NCI-H2196 treated with DMSO at 0.1 percent for 48 hours (cell line): ENCODE data around the gene PROZ.

ENCODE experiments used
- DNase-seq: peaks from one replicate; lab custom pipeline; 2025; ENCODE audit not compliant: unreplicated experiment; lab: John Stamatoyannopoulos, UW

Gene PROZ

DNA sequence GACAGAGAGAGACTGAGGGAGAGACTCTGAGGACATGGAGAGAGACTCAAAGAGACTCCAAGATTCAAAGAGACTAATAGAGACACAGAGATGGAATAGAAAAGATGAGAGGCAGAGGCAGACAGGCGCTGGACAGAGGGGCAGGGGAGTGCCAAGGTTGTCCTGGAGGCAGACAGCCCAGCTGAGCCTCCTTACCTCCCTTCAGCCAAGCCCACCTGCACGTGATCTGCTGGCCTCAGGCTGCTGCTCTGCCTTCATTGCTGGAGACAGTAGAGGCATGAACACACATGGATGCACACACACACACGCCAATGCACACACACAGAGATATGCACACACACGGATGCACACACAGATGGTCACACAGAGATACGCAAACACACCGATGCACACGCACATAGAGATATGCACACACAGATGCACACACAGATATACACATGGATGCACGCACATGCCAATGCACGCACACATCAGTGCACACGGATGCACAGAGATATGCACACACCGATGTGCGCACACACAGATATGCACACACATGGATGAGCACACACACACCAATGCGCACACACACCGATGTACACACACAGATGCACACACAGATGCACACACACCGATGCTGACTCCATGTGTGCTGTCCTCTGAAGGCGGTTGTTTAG, 39.2 kb upstream of the PROZ start:
- no peak for DNase-seq

DNA sequence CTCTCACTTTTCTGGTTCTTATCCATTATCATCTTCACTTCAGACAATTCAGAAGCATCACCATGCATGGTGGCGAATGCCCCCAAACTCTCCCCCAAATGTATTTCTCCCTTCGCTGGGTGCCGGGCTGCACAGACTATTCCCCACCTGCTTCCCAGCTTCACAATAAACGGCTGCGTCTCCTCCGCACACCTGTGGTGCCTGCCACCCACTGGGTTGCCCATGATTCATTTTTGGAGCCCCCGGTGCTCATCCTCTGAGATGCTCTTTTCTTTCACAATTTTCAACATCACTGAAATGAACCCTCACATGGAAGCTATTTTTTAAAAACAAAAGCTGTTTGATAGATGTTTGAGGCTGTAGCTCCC, 38.6 kb upstream of the PROZ start:
- DNase-seq: no peak

DNA sequence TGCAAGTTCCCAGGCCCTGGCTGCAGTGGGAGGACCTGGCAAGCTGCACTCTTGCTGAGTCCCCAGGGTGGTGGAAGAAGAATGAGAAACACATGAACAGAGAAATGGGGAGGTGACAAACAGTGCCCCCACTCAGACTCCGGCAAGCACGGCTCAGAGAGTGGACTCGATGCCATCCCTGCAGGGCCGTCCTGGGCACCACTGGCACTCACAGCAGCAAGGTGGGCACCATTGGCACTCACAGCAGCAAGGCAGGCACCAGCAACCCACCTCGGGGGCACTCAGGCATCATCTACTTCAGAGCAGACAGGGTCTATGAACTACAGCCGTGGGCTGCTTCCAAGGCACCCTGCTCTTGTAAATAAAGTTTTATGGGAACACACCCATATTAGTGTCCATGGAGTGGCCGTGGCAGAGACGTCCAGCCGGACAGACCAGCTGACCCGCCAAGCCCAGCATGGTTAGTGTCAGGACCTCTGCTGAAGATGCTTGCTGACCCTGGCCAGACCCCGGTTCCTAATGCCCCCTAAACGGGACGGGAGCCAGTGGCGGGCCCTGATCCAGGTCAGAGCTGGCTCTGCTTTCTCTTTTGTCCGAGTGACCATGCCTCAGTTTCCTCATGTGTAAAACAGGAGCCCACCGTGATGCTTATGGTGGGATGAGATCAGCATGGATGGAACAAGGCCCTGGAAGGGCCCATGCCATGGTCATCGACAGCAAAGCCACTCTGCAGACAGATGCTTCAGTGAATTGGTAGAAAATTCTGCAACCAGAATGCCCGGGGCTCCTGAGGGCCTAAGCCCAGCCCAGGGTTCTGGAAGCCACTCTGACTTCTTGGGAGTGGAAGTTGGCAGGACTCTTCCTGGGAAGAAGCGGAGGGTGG, 37.9 kb upstream of the PROZ start:
- DNase-seq: no peak

DNA sequence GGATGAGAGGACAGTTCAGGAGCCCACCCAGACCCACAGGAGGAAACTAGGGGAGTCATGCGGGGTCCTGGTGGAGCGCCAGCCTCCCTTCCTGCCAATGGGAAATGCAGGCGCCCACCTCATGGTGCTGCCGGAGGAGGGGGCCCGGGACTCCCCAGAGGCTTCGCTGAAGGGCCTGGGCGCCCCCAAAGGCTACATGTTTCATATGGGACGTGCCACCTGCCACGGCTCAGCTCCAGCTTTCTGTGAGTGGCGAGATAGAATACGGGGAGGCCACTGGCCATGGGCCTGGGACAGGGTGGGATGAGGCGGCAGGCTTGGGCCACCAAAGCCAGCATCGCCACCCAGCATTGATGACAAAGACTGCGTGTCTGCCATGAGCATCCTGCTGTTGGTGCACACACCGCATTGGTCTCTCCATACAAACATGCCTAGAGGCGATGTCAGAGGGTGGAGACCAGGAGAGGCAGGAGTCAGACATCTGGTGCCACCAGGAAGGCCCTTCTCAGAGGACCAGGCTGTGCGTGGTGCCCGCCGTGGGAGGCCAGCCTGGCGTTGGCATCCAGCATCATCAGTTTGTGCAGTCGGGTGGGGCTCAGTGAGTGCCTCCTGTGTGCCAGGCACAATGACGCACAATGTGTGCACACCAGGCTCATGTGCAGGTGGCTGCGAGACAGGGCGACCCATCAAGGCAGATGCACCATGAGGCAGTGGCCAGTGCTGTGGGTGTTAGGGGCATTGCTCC, 37.1 kb upstream of the PROZ start:
- no peak for DNase-seq

DNA sequence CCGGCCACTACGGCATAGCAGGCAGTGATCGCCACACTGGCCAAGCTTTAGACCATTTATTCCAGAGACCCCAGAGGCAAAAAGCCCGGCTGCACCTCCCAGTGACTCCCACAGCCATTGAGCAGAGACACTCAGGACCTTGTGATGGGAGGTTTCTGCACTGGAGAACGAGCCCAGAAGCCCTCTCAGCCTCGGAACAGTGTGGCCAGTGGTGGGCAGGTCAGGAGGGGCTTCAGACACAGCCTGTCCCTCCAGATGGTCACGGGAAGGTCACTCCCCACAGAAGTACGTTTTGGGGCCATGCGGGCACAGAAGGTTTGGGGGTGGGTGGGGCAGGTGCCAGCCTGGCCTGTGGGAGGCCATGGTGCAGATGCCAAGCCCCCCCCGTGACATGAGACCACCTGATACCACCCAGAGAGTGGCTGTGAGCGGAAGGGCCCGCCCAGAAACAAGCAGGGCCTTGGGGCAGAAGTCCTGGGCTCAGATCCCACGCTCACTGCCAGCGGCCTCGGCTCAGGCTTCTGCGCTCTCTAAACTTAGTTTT, 36.4 kb upstream of the PROZ start:
- DNase-seq: no peak

DNA sequence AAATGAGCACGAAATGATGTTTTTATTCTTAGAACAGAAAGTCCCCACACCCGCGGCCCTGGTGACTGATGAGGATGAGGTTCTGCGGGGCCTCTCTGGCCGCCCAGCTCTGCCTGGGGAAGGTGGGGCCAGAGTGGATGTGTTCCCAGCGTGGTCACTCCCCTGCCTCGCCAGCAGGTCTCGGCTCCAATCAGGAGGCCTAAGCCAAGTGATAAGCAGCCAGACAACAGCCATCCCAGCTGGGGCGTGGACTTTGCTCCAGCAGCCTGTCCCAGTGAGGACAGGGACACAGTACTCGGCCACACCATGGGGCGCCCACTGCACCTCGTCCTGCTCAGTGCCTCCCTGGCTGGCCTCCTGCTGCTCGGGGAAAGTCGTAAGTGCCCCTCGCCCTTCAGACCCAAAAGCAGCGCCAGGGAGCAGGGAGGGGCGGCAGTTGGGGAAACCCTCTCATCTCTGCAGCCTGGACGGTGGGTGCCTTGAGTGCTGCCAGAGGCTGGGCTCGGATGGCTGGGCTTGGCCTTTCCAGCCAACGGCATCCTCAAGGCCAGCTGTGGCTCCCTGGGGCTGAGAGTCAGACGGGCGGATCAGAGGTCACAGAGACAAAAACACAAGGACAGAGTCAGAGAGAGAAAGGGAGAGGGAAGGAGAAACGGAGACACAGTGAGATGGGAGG, 35.8 kb upstream of the PROZ start, which contains the start of gene F10:
Gene F10, plus strand, starts transcription at position 250 of the 676 bp plus-strand sequence. Its CDS starts 57 bp downstream, at position 307.
- no peak for DNase-seq

DNA sequence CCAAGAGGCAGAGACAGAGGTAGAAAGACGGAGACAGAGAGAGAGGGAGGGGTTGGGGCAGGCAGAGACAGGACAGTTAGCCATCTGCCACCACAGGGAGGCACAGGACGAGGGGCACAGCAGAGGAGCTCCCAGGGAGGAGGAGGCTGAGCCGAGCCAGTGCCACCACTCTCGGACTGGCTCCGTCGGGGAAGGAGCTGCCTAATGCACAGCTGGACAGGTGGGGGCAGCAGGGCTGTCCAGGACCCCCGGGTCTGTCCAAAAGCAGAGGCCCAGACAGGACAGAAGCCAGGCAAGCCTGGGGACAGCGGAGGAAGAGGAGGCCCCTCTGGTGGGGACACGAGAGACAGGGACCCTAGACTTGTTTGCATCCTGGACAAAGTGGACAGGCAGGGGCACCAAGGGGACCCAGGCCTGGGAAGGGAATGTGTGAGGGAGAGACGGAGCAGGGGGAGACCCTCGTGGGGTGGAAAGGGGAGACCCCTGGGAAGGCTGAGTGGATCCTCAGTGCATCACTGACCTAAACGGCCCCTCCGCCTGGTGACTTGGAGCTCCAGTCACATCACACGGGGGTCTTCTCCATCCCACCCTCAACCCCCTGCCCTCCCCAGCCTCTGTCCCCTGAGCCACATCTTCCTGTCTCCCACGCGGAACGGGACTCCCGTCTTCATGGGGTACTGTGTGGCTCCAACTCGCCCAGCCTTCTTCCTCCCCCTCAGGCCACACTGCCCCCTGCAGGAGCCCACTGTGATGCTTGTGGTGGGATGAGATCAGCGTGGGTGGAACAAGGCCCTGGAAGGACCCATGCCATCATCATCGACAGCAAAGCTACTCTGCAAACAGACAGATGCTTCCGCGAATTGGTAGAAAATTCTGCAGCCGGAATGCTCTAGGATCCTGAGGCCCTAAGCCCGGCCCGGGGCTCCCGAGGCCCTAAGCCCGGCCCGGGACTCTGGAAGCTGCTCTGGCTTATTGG, 34.9 kb upstream of the PROZ start:
- no peak for DNase-seq

DNA sequence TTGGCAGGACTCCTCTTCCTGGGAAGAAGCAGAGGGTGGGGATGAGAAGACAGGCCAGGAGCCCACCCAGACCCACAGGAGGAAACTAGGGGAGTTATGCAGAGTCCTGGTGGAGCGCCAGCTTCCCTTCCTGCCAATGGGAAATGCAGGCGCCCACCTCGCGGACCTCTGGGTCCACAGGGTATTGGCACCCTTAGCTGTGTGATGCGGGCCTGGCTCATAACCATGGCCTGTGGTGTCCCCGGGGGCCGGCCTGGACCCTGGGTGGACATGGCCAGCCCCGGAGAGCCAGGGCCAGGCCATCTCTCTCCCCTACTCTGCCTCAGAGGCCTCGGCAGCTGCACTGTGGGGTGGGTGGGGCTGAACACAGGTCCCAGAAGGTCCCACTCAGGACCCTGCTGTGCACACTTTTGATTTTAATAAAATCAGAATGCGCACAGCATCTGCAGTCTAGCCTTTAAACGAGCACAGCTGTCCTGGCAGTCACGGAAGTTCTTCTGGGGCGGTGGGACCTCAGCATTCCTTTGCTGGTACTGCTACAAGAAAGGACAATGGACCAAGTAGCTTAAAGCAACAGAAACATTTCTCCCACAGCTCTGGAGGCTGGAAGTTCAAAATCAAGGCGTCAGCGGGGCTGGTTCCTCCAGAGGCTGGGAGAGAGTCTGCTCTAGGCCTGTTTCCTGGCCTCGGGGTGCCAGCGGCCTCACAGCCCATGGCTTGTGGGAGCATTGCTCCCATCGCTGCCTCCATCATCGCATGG, 34.1 kb upstream of the PROZ start:
- no peak for DNase-seq

DNA sequence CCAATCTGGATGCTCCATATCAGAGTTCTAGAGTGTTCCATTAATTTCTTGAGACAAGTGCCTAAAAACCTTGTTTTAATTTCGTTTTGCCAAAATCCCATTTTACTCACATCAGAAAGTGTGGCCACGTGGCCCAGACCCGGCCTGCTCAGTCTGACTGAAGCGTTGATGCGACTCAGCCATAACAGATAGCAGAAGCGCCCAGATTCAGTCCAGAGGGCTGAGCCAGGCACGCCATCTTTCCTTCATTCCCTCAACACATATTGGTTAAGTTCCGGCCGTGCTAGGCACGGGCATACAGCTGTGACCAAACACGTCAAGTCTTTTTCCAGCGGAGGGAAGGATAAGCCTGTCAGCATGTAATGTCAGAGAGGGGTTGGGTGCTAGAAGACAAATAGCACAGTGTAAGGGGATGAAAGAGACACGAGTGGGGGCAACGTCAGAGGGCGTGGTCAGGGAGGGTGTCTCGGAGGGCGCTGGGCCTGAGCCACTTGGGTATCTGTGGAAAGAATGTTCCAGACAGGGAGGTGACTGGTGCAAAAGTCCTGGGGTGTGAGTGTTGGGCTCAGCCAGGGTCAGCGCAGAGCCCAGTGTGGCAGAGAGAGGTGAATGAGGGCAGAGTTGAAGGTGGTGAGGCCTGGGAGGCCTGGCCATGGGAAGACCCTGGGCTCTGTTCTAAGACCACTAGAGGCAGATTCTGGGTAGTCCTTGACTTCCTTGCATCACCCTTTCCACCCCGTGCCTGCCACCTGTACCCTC, 32.8 kb upstream of the PROZ start:
- DNase-seq: no peak

DNA sequence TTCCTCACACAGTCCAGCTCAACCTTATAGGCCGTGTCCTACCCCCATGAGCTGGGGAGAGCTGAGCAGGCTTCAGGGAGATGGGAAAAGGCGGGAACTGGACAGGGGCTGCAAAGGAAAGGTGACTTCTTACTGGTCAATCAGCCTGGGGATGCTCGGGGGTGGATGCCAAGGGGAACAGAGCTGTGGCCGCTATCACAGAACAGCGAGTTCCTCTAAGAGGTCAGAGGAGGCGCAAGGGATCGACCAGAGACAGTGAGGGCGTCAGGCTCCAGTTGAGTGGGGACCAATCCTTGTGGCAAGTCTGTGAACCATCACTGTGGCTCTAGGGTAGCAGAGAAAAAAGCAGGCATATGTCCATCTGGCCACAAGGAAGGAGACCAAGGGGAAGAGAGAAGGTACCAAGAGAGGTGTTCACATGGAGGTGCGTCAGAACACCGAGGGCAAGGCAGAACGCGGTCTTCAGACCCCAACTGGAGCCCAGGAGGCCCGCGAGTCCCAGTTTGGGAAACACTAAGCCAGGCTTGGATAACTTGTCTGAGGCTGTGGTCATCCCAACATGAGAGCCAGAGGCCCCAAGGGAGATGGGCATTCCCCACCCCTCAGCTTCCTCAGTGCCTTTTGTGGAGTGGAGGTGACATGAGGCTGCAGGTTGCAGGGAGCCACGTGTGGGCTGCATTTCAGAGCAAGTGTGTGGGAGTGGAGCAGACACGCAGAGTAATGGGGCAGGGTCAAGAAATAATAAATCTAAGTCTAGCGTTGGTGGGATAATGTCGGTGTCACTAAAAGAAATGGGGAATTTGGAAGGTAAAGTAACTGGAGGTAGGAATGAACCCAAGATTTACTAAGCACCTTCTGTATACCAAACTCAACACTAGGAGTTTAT, 31.9 kb upstream of the PROZ start:
- no peak for DNase-seq

DNA sequence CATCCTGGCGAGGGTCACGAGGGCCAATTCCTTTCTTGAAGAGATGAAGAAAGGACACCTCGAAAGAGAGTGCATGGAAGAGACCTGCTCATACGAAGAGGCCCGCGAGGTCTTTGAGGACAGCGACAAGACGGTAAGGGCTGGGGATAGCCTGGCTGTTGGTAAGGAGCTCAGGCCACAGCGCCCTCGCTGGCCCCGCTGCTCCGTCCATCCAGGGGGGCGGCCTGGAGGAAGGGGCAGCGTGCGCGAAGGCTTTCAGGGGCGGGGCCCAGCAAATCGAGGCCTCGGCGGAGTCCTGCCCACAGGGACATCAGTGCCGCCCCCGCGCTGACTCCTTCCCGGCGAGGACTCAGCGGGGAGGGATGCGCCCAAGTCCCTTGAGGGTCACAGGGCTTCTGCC, 29.0 kb upstream of the PROZ start:
- no peak for DNase-seq

DNA sequence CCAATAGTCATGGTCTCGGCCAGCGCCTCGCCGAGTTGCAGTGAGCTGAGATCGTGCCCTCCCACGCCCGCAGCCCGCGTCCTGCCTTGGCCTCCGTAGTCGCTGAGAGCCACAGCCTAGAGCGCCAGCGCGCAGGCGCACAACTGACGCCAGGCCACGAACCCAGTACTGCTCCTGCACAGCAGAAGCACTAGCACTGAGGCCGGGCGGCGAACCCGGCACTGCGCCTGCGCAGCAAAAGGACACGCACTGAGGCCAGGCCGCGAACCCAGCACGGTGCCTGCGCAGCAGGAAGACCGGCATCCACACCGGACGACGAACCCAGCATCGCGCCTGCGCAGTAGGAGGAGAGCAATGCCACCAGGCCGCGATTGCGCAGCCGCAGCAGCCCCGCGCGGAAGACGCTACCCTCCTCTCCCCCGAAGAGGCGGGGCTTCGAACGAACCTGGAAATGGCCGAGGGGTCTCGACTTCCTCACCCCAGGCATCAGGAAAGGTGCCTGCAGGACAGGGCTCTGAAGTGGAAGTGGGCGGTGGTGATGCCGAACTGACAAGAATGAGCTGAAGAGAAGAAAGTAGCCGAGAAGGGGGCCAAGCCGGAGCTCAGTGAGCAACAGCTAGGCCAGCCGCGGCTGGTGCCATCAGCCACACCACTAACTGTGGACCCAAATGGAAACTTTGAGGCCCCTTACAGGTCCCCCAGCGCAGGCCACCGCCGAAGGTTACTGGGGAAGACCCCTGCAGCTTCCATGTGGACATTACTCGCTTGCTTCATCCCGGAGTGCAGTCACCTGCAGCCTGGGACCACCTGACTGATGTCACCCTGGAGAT, 28.3 kb upstream of the PROZ start:
- no peak for DNase-seq

DNA sequence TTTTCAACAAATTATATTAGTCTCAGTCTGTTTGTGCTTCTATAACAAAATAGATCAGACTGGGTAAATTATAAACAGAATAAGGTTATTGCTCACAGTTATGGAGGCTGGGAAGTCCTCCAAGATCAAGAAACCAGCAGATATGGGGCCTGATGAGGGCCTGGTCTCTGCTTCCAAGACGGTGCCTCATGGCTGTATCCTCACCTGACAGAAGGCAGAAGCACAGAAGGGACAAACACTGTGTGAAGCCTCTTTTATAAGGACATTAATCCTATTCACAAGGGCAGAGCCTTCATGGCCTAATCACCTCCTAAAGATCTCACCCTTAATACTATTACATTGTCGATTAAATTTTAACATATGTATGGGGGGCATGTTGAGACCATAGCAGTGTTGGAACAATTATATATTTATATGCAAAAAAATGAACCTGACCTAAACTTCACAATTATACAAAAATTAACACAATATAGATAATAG, 23.1 kb upstream of the PROZ start:
- no peak for DNase-seq

DNA sequence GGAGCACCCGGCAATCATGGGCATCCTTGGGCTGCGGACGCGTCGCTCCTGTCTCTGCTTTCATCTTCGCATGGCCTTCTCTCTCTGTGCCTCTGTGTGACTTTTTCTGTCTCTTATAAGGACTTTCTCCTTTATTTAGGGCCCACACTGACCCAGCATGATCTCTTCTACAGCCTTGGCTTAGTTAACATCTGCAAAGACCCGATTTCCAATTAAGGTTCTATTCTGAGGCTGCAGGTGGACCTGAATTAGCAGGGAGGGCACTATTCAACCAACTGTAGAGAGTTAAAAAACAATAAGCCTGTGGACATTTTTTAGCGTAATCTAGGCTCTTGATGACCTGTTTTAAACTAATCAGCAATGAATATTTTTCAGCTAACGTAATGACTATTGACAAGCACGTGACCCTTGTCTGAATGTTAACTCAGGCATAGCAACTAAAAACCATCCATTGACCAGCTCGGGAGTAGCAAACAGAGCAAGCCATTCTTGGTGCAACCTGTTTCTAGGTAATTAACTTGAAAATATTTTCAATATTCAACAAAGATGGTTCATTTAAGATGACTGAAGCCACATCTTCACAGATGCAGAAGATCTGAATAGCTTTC, 20.7 kb upstream of the PROZ start:
- DNase-seq: no peak

DNA sequence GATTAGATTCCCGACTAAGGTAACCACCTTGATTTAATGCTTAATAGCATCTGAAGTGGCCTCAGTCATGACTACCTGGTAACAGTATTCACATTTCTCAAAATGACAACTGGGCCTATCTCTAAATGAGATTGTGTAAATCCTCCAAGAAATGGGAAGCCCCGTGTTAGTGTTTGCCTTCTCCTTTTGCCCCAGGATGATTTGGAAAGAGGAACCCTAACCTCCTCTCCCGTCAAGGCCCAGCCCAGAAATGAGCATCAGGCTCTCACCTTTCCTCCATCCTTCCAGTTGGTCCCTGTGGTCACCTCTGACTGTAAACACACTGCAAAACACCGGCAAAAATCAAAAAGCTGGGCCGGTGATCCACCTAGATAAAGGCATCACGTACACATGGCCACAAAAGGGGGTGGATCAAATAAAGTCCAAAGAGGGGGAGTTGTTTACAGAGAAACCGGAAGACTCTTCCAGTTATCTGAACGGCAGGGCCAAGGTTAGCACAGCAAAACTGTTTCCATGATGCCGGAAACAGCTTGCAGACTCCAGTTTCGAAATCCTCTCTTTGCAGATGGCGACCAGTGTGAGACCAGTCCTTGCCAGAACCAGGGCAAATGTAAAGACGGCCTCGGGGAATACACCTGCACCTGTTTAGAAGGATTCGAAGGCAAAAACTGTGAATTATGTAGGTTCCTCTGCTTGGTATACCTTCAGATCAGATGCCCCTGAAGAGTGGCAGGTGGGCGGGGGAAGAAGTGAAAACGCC, 19.5 kb upstream of the PROZ start:
- DNase-seq: no peak
